GM18505 (cell line): ENCODE data around the gene MYRFL.
"Not testable (repeated sequence)": the region's sequence is repeated elsewhere in the genome, so short reads cannot be mapped to it uniquely, and the experiment has no call there.

ENCODE experiments used
- ATAC-seq: cut with Tn5 transposase; IDR thresholded peaks from one replicate; pipeline ENCODE4 v1.9.1; 2021; ENCODE audit not compliant: unreplicated experiment
- POLR2A ChIP-seq: IDR thresholded peaks from 4 replicates; pipeline ENCODE4 v1.6.1; 2011; ENCODE audit warnings: borderline replicate concordance; ENCODE audit not compliant: insufficient read depth, insufficient read length; ENCODE audit errors: extremely low read depth

The MYRFL gene

DNA sequence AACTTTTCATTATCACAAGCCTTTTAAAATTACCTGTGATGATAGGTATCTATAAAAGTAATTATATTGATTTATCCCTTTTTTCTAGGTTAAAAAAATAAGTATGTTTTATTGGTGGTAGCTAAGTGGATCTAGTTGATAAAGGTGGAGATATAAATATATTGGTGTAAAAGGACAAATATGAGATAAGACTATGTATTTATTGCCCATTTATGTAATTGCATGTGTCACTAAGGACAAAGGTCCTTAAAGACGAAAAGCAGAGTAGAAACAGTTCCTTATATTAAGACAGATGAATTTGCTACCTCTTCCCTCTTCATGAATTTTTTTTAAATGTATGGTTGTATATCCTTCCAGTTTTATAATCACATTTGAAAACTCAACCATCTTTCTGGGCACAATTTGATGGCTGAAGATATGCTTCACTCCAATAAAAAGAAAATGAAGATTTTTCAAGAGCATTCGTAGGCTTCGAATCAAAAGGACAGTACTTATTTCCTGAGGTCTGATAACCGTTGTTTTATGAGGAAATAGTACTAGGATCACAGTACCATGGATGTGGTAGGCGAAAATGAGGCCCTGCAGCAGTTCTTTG is at the start of gene MYRFL:
TSS of gene MYRFL (plus strand) at position 262 of the 595 bp plus-strand sequence. CDS start at position 553, 291 bp downstream.
- ATAC-seq = no peak
- no peak for TF ChIP-seq POLR2A

DNA sequence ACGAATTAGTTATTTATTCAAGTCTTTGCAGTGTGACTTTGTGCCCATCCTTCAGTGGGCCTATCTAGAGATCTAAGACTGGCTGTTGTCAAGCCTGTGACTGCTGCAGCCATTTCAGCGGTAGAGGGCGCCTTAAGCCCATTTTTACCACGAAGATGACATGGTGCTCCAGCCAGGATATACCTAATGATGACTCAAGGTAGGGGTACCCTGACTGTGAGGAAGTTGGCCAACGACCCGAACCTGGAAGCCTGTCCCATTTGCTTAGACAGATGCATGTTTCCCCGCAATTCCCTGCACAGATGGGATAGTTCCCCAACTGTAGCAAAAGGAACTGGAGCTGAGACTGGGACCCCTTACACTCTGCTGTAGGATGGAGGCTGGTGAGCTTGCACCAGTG is 45.1 kb upstream of the MYRFL start:
- no peak for TF ChIP-seq POLR2A
- ATAC-seq = no peak

DNA sequence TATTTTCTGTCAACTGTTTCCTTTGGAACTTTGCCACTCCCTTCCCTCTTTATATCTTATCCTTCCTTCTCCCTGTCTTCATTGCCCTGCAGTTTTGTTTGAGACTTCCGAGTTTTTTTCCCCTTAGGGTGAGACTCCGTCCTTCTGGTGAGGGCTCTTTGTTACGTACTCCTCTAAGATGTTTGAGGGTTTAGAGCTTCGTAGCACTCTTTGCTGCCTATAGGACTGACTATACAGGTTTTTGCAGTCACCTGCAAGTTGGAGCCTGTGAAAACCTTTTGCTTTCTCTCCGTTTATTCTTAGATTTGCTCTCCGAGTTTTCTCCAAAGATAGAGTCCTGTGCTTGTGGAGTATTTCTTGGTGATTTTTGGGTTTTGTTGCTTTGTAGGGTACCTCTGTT is 41.7 kb upstream of the MYRFL start:
- TF ChIP-seq POLR2A = no peak
- ATAC-seq = no peak

DNA sequence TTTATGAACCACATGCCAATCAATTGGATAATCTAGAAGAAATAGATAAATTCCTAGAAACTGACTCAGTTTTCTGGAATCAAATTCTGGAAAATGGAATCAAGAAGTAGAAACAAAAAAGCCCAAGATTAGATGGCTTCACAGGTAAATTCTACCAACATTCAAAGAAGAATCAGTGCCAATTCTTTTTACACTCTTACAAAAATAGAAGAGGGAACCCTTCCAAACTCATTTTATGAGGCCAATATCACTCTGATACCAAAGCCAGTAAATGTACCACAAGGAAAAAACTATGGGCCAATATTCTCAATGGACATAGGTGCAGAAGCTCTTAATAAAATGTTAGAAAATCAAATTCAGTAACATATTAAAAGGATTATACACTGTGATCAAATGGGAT is 35.7 kb upstream of the MYRFL start:
- TF ChIP-seq POLR2A = no peak
- ATAC-seq = no peak

DNA sequence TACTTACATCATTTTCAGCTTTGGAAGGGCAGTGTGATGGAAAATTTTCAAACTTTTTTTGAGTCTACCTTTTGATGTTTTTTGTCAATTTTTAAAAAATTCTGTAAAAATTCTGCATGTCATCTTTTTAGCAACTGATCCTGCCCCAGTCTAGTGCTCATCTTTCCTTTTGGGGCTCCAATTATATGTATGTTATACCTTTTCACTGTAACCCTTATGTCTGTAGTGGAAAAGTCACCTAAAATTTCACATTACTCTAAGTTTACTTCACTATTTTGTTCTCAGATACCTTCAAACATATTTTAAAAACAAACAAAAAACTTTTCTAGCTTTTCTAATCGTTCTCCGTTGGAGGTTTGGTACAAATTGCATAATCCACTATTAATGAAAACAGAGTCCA is 32.5 kb upstream of the MYRFL start:
- no peak for TF ChIP-seq POLR2A
- no peak for ATAC-seq

DNA sequence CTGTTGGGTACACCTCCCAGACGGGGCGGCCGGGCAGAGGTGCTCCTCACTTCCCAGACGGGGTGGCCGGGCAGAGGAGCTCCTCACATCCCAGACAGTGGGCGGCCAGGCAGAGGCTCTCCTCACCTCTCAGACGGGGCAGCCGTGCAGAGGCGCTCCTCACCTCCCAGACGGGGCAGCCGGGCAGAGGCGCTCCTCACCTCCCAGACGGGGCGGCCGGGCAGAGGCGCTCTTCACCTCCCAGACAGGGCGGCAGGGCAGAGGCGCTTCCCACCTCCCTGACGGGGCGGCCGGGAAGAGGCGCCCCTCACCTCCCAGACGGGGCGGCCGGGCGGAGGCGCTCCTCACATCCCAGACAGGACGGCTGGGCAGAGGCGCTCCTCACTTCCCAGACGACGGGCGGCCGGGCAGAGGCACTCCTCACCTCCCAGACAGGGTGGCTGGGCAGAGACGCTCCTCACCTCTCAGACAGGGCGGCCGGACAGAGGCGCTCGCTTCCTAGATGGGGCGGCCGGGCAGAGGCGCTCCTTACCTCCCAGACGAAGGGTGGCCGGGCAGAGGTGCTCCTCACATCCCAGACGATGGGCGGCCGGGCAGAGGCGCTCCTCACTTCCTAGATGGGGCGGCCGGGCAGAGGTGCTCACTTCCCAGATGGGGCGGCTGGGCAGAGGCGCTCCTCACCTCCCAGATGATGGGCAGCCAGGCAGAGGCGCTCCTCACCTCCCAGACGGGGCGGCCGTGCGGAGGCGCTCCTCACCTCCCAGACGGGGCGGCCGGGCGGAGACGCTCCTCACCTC is 17.7 kb upstream of the MYRFL start:
- ATAC-seq = not testable (repeated sequence)

DNA sequence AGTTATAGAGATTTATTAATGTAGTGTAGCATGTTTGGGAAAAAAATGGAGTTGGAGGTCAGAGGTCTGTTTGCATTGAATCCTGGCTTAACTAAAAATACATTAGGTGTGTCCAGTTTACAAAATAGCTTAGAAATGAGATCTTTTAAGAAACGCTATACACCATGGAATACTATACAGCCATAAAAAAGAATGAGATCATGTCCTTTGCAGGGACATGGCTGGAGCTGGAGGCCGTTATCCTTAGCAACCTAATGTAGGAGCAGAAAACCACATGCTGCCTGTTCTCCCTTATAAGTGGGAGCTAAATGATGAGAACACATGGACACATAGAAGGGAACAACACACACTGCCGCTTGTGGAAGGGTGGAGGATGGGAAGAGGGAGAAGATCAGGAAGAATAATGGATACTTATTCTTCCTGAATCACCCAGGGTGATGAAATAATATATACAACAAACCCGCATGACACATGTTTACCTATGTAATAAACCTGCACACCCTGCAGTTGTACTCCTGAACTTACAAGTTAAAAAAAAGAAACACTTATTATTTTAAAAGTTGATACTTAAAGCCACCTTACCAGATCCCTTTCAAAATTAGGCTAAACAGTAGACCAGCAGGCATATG is 14.0 kb upstream of the MYRFL start:
- no peak for TF ChIP-seq POLR2A
- ATAC-seq = no peak

DNA sequence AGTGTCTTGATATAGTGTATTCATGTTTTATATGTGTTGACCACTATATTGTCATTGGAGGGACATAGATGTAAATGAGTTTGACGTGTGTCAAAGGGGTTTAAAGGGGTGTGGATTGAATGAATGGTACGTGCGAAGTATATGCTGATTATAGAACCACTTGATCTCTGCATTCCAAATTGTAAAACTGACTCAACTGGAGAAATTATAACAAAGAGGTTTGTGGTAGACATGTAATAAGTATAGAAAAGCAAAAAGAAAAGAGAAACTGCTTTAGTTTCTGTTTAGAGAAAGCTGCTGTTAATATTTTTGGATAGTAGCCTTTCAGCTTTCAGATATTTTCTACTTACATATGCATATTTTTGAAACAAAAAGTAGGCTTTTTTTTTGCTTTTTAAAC is 8.9 kb upstream of the MYRFL start:
- no peak for TF ChIP-seq POLR2A

DNA sequence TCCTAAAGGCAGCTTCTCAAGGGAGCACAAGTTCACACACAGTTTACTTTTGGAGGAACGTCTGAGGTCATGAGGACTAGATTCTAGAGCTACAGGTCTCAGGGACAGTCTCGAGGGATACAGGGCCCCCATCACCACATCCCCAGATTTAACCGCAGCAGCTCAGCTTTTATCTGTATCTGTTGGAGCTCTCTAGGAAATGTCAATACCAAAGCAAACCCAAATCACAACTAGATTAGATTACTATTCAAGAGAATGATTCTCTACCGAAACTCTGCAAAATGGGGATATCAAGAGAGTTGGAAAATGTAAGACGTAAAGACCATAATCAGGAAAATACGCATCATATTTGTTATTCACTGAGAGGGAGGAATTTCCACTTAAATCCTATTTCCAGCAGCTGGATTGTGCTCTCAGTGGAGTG is 4.0 kb upstream of the MYRFL start:
- TF ChIP-seq POLR2A = no peak
- ATAC-seq = no peak

More for the DNA sequence above, 8.9 kb upstream of the MYRFL start:
- ATAC-seq = no peak

DNA sequence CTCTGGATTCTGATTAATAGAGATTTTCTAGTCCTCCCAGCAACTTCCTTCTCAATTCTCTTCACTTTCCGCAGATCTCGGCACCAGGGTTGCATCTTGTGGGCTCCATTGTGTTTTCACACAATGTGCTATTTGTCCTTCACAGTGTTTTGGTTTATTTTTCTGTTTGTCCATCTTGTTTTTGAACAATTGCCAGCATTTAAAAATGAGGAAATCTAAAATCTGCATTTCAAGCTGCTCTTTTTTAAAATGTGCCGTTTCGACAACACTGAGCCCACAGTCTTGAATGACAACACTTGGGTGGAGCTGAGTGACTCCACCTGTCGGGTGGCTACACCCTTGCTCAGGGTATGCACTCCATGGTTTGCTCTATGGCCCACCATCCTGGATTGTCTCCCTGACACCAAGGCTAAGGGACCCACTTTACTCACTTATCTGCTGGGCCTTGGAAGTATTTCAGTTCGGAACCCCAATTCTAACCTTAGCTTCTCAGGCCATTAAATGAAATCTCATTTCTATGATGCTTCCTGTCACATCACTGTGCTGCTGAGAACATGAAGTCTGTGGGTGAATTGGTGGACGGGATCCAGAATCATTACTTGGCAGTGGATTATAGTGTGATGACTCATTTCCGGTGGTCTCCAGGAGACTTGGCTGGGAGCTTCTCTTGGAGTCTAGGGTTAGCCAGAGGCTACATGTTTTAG is 3.4 kb upstream of the MYRFL start:
- TF ChIP-seq POLR2A = no peak
- no peak for ATAC-seq

DNA sequence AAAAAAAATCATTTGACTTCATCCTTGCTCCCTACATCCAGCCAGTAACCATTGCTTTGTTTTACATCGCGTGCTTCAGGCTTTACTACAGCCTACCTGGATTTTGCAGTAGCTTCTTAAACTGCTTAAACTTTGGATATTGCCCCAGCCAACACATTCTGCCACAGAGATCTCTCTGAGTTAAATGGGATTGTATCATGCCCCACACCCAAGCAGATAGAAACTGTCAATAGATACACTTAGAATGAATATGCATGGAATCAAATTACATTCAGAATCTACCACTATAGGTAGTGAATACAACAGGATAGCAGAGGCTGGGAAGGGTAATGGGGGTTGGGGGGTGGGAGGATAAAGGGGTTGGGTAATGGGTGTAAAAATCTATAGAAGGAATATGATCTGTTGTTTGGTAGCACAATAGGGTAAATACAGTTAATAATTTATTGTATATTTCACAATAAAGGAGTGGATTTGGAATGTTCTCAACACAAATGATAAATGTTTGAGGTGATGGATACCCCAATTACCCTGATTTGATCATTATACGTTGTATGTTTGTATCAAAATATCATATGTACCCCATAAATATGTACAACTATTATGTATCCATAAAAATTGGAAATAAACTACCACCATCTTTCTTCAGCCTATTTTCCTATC is 2.7 kb upstream of the MYRFL start:
- no peak for ATAC-seq
- no peak for TF ChIP-seq POLR2A

DNA sequence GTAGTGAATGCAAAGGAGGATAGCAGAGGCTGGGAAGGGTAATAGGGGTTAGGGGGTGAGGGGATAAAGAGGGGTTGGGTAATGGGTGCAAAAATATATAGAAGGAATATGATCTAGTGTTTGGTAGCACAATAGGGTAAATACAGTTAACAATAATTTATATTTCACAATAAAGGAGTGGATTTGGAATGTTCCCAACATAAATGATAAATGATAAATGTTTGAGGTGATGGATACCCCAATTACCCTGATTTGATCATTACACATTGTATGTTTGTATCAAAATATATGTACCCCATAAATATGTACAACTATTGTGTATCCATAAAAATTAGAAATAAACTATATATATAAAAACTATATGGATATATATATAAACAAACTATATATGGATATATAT is 999 bp upstream of the MYRFL start:
- no peak for ATAC-seq
- no peak for TF ChIP-seq POLR2A

DNA sequence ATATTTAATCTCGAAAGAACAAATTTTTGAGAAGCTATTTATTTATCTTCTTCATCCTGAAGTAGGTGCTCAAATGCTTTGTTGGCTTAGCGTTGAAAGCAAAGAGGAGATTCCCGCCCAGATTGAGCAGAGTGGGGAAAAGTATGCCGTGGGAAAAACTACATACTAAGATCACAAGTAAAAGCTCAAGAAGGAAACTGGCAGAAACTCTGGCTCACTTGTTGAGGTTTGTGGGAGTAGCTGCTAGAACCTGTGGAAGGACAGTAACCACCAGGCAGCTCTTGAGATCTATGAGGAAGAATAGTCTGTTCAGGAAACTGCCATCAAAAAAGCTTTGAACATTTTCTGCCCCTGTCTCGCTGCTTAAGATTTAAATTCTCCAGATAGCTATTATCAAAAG is 3.9 kb downstream of the MYRFL start:
- no peak for ATAC-seq
- TF ChIP-seq POLR2A = no peak
